IPS DF 6.9 (cell line): ENCODE results near the gene SLAMF1.
"Not testable (repeated sequence)": the region's sequence is repeated elsewhere in the genome, so short reads cannot be mapped to it uniquely, and the experiment has no call there.

Source experiments
- DNase-seq: peaks from one replicate; pipeline ENCODE4 v3.0.0-alpha.2; 2013; ENCODE audit warnings: low read depth, low spot score
- H3K27ac ChIP-seq: one replicate; pipeline ENCODE4 v1.5.1; 2013; ENCODE audit warnings: low read length, control low read depth
- H3K27me3 ChIP-seq: 2 replicates; pipeline ENCODE4 v1.6.1; 2013; ENCODE audit warnings: mild to moderate bottlenecking, low read length; ENCODE audit not compliant: control insufficient read depth, insufficient read depth
- H3K36me3 ChIP-seq: 2 replicates; pipeline ENCODE4 v1.6.1; 2013; ENCODE audit warnings: low read length; ENCODE audit not compliant: control insufficient read depth, insufficient read depth
- H3K4me1 ChIP-seq: 2 replicates; pipeline ENCODE4 v1.6.1; 2013; ENCODE audit warnings: low read length; ENCODE audit not compliant: control insufficient read depth, insufficient read depth
- H3K4me3 ChIP-seq: 2 replicates; pipeline ENCODE4 v1.5.1; 2013; ENCODE audit warnings: mild to moderate bottlenecking, low read length
- H3K9me3 ChIP-seq: 2 replicates; pipeline ENCODE4 v1.6.1; 2013; ENCODE audit warnings: low read length, inconsistent platforms; ENCODE audit not compliant: control insufficient read depth, insufficient read depth
- WGBS: extraction: QIAGEN DNeasy Blood & Tissue Kit; methylation state at CpG from one replicate; pipeline ENCODE4 v1.1.7; 2013; ENCODE audit warnings: mixed read lengths, missing lambda C conversion rate; ENCODE audit not compliant: insufficient read length, insufficient coverage; 5-methylcytosine and 5-hydroxymethylcytosine counted together

The SLAMF1 gene

GRCh38 chr1:160652065-160652641 lies 5.3 kb upstream of the SLAMF1 start:
- not testable (repeated sequence) for H3K4me3 ChIP-seq, H3K27me3 ChIP-seq, H3K4me1 ChIP-seq, H3K9me3 ChIP-seq, H3K36me3 ChIP-seq, H3K27ac ChIP-seq
- WGBS, result no CpG with 5 or more reads among the region's 8 CpGs
- DNase-seq, result peak; percentile 63

DNA sequence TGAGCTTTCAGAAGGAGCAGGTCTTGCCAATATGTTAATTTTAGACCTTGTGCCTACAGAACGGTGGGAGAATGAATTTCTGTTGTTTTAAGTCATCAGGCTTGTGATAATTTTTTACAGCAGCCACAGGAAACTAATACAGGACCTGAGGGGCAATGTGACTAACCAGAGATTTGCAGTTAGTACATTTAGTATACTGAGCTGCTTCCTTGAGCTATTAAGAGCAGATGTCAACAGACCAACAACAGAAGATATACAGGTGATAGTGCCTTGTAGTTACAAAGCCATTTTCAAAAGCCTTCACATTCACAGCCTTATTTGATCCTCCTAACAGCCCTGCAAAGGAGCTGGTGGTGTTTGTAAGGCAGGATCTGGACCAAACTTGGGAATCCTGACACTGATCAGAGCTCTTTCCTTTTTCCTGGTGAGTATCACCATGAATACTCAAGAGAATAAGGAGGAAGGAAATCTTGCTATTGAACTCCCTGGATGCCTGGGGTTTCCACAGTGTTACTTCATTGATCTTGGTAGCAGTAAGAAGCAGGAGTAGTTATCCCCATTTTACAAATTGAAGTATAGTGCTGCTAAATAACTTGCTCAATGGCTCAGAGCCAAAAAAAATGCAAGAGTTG lies 4.7 kb upstream of the SLAMF1 start:
- H3K9me3 ChIP-seq, result no peaks in the 10 kb centered on the region
- WGBS, result no CpG with 5 or more reads among the region's 1 CpG
- H3K4me3 ChIP-seq, result no peak overlapping the region
- H3K27ac ChIP-seq, result no peak overlapping the region
- no peak for DNase-seq
- H3K4me1 ChIP-seq, result peaks cover 2% of the 10 kb centered on the region; the same call in 1 of the 2 replicates
- H3K36me3 ChIP-seq, result no peaks in the 10 kb centered on the region
- H3K27me3 ChIP-seq, result no peaks in the 10 kb centered on the region

DNA sequence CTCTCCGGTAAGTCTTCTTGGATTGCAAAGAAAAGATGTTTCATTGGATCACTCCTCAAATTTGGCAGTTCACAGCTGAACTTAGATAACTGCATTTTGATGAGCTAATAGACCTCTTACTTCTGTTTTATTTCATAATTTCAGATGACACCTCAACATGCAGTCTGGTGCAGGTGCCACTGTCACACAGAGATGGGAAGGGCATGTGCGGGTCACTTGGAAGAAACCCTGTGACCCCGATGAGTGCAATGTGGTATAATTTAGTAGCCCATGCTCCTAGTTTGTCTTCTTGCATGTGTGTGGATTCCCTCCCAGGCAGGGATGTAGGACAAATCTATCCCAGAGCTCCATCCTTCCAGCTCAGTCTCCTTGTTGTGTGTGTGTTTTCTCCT lies 481 bp upstream of the SLAMF1 start:
- Histone ChIP-seq H3K27ac (no peak overlapping the region), H3K27me3 (no peaks in the 10 kb centered on the region), H3K9me3 (no peaks in the 10 kb centered on the region), H3K36me3 (no peaks in the 10 kb centered on the region), H3K4me3 (no peak overlapping the region), H3K4me1 (peaks cover 2% of the 10 kb centered on the region; the same call in 1 of the 2 replicates)
- DNase-seq, result no peak
- WGBS, result no CpG with 5 or more reads among the region's 3 CpGs

DNA sequence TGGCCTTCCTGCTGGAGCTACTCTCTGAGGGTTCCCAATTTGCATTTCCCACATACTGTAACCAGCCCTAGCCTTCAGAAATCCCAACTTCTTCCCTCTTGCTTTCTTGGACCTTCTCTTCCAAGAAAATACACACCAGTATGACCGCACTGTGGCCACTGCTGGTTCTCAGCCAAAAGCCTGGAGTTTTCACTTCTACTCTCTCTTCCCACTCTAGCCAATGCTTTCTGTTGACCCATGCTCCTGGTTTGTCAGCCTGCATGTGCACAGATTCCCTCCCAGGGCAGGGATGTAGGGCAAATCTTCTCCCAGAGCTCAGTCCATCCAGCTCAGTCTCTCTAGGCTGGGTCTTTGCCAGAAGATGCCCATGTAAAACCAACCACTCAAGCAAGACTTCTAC lies 664 bp downstream of the SLAMF1 start:
- H3K4me3 ChIP-seq, result no peak overlapping the region

DNA sequence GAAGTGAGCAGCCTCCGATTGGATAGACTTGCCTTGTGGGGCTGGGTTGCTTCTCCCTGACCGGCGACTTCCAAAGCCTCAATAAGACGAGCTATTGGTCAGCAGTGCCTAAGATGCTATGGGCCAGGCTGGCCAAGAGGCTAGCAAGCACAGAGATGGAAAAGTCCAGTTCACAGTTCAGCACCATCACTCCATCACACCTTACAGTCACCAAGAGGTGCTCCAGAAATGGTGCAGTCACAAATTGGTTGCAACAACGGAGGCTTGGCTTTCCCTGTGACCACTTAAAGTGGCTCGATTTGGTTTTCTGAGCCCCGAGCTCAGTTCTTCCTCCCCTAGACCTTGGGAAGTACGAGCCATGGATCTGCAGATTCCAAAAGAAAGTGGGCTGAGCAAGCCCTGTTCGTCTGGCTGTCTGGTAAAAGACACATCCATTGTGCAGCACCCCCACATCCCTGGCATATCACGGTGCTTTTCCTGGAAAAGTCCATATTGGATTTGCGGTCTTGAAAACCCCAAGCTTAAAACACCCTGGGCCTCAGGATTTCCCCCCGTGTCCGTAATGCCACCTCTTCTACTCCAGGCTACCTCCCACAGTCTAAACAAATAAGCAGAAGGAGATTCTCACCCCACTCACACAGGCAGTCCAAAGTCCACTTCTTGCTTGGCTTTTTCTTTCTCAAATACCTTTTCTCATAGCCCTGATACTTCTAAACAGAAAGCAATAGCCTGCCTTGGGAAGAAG lies 1.3 kb downstream of the SLAMF1 start:
- no peaks in the 10 kb centered on the region for H3K27me3 ChIP-seq
- no peak for DNase-seq
- H3K27ac ChIP-seq, result no peak overlapping the region
- H3K4me1 ChIP-seq, result no peaks in the 10 kb centered on the region
- no peaks in the 10 kb centered on the region for H3K9me3 ChIP-seq
- no peaks in the 10 kb centered on the region for H3K36me3 ChIP-seq
- no CpG with 5 or more reads among the region's 13 CpGs for WGBS
- H3K4me3 ChIP-seq, result no peak overlapping the region

More for the DNA sequence above, 664 bp downstream of the SLAMF1 start:
- Histone ChIP-seq H3K27ac (no peak overlapping the region), H3K4me1 (peaks cover under 1% of the 10 kb centered on the region; the same call in 1 of the 2 replicates), H3K36me3 (no peaks in the 10 kb centered on the region), H3K27me3 (no peaks in the 10 kb centered on the region), H3K9me3 (no peaks in the 10 kb centered on the region)
- WGBS, result no CpG with 5 or more reads among the region's 1 CpG
- DNase-seq, result no peak

- no peak for DNase-seq
- Histone ChIP-seq H3K36me3 (no peaks in the 10 kb centered on the region), H3K27ac (no peak overlapping the region), H3K4me3 (no peak overlapping the region), H3K27me3 (no peaks in the 10 kb centered on the region), H3K4me1 (no peaks in the 10 kb centered on the region), H3K9me3 (no peaks in the 10 kb centered on the region)
Observed at GRCh38 chr1:160644399-160644798, 2.4 kb downstream of the SLAMF1 start.

- DNase-seq, result no peak
- Histone ChIP-seq H3K9me3 (no peaks in the 10 kb centered on the region), H3K36me3 (no peaks in the 10 kb centered on the region), H3K4me3 (no peak overlapping the region), H3K4me1 (no peaks in the 10 kb centered on the region), H3K27ac (no peak overlapping the region), H3K27me3 (no peaks in the 10 kb centered on the region)
- WGBS, result no CpG with 5 or more reads among the region's 5 CpGs
Observed at GRCh38 chr1:160643138-160643537, 3.7 kb downstream of the SLAMF1 start.

GRCh38 chr1:160642281-160642644 lies 4.6 kb downstream of the SLAMF1 start:
- no CpG with 5 or more reads among the region's 2 CpGs for WGBS
- no peak overlapping the region for H3K4me3 ChIP-seq
- H3K4me1 ChIP-seq, result no peaks in the 10 kb centered on the region
- H3K9me3 ChIP-seq, result no peaks in the 10 kb centered on the region
- H3K27ac ChIP-seq, result no peak overlapping the region
- DNase-seq, result no peak
- H3K36me3 ChIP-seq, result no peaks in the 10 kb centered on the region
- H3K27me3 ChIP-seq, result no peaks in the 10 kb centered on the region

DNA sequence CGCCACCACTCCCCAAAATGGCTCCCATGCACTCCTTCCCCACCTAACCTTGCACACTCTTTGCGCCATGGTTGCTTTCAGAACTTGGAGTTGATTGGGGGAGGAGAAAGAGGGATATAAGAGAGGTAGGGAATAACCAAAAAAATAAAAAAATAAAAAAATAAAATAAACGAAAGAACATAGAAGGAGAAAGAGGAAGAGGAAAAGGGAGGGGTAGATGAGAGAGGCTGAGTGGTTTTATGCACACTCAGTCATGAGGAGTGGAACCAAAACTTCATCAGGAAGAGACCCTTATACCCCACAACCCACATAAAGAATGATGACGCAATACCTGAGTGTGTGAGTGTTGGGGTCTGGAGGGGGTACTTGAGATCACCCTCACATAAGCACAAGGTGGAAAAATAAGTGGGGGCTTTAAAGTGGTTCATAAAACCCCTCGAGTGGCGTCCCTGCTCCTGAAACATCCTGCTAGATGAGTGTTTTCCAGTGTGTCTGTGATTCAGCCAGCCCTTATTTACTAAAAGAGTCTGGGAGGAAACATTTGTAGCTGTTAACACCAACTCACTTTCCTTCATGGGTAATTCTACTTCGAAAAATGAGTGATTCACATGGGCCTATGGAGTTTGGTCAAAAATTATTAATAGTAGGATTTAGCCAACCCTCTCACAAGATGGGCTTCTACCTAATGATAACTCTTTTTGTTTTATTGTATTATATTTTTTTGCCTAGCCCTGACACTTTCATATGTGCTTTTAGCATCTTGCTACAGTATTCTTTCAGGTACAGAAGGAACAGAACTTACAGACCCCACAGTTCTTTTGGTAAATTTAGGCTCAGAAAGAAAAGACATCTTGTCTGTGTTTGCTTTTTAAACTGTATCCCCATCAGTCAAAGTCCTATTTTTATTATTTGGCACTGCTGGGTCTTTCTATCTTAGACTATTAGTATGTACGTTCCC lies 5.2 kb downstream of the SLAMF1 start:
- no peaks in the 10 kb centered on the region for H3K27me3 ChIP-seq
- 100% methylated on average over 1 of the region's 8 CpGs for WGBS
- no peaks in the 10 kb centered on the region for H3K36me3 ChIP-seq
- H3K4me3 ChIP-seq, result no peak overlapping the region
- no peak overlapping the region for H3K27ac ChIP-seq
- no peaks in the 10 kb centered on the region for H3K9me3 ChIP-seq
- H3K4me1 ChIP-seq, result no peaks in the 10 kb centered on the region
- no peak for DNase-seq

DNA sequence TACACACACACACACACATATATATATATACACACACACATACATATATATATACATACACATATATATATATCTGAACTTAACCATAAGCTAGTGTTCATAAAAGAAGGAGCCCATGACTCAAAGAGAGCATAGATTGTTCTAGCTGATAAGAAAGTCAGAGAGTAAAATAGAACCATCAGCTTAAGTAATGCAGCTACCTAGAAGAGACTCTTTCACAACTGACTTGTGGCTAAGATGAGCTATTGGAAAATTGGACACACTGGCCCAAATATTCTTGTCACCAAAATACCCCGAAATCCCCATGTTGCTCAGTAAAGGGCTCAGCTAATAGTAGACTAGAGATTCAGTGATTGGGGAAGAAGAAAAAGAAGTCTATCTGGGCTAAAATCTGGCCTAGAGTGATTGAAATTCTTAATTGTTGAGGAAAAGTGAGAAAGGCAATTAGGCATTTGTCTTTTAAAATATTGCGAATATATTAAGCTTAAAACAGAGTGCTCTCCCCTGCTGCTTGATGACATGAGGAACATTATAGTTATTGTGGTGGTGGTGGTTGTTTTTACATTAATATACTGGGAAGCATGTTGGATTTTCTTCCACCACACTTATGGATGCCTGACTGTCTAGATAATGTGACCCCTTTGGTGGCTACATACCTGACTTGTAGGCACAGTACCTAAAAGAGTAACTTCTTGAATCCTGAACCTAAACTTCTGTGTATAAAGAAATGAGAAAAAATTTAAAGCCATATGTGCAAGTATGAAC lies 6.3 kb downstream of the SLAMF1 start:
- no peaks in the 10 kb centered on the region for H3K27me3 ChIP-seq

More for the DNA sequence above, 6.3 kb downstream of the SLAMF1 start:
- H3K36me3 ChIP-seq, result no peaks in the 10 kb centered on the region
- H3K27ac ChIP-seq, result no peak overlapping the region
- DNase-seq, result no peak
- no peaks in the 10 kb centered on the region for H3K4me1 ChIP-seq
- H3K4me3 ChIP-seq, result no peak overlapping the region
- no peaks in the 10 kb centered on the region for H3K9me3 ChIP-seq
- no CpG with 5 or more reads among the region's 2 CpGs for WGBS
